OCI-LY3 (cell line): ENCODE measurements around the gene PHKA1.

Source experiments
- CTCF ChIP-seq: fragments of 200-600, 300-600 bp; sonication (generic); IDR thresholded peaks from 2 replicates; pipeline ENCODE4 v1.5.1; 2014; ENCODE audit warnings: antibody characterized with exemption, low read length, low read depth
- EZH2phosphoT487 ChIP-seq: fragments of 200-600 bp; shearing (Covaris generic); IDR thresholded peaks from 2 replicates; pipeline ENCODE4 v1.6.1; 2018; ENCODE audit warnings: antibody characterized with exemption, mixed run types, low read depth

- no peak for TF ChIP-seq CTCF
- no peak for TF ChIP-seq EZH2phosphoT487
These were observed 62.0 kb downstream of the PHKA1 start for GRCh38 chrX:72652082-72652481.
